Measurements from ENCODE around the gene CIC. TPM values are rescaled to one million over a fixed set of nuclear protein-coding genes. Genes with fewer than 3 reads are reported as not detected.
"Not testable (repeated sequence)": the region's sequence is repeated elsewhere in the genome, so short reads cannot be mapped to it uniquely, and the experiment has no call there.

The CIC gene
- total and polyA plus RNA-seq, 8 donors = 37.2 to 76.1 (median 55.6) TPM

DNA sequence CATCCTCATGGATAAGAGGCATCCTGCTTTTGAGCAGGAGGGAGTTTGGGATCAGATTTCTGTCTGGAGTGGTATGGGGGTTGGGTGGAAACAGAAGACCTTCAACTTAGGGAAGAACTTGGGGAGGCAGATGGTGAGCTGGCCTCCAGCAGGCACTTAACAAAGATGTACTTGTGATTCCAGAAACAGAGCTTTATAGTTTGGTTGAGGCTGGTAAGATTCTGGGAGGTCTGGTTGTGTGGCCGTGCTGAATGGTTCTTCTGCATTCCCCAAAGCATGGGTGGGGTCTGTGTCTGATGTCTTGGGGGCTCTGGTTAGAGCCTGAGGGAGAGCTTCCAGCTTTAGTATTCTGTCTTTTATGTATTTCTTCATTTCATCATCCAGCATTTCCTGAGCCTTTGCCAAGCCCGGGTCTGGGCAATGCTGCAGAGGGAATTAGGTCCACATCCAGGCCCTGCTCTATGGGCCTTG lies 61.2 kb downstream of the CIC start:
- no peak overlapping the region for H3K27ac ChIP-seq
- no peaks in the 10 kb centered on the region for H3K9me3 ChIP-seq
- no peak for DNase-seq
- TF ChIP-seq, protein P1, sequence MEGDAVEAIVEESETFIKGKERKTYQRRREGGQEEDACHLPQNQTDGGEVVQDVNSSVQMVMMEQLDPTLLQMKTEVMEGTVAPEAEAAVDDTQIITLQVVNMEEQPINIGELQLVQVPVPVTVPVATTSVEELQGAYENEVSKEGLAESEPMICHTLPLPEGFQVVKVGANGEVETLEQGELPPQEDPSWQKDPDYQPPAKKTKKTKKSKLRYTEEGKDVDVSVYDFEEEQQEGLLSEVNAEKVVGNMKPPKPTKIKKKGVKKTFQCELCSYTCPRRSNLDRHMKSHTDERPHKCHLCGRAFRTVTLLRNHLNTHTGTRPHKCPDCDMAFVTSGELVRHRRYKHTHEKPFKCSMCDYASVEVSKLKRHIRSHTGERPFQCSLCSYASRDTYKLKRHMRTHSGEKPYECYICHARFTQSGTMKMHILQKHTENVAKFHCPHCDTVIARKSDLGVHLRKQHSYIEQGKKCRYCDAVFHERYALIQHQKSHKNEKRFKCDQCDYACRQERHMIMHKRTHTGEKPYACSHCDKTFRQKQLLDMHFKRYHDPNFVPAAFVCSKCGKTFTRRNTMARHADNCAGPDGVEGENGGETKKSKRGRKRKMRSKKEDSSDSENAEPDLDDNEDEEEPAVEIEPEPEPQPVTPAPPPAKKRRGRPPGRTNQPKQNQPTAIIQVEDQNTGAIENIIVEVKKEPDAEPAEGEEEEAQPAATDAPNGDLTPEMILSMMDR (IDR thresholded peaks at IDR 0.05) = no peak
- peaks cover 12 to 21% of the 10 kb centered on the region in 2 donors for H3K4me1 ChIP-seq
- H3K36me3 ChIP-seq = no peaks in the 10 kb centered on the region
- no peaks in the 10 kb centered on the region for H3K27me3 ChIP-seq
- ATAC-seq = no peak
- H3K4me3 ChIP-seq = no peak overlapping the region
- intact Hi-C loops (cut with DNase I) = no loop called here

DNA sequence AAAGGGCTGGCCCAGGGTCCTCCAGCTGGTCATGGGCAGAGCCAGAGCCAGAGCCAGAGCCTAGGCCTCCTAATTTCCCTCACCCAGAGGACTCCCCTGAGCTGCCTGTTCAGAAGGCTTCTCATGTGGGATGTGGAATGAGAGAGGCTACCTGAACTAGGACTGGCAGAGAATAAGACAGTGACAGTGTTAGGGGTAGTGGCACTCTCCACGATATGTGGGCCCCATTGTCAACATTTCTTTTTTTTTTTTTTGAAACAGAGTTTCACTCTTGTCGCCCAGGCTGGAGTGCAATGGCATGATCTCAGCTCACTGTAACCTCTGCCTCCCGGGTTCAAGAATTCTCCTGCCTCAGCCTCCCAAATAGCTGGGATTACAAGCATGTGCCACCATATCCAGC lies 62.3 kb downstream of the CIC start:
- intact Hi-C loops (cut with DNase I); ATAC-seq; H3K36me3 ChIP-seq; H3K27ac ChIP-seq; H3K9me3 ChIP-seq; DNase-seq; H3K4me3 ChIP-seq; H3K27me3 ChIP-seq: not testable (repeated sequence)
- peaks cover 7 to 15% of the 10 kb centered on the region in 2 donors for H3K4me1 ChIP-seq

DNA sequence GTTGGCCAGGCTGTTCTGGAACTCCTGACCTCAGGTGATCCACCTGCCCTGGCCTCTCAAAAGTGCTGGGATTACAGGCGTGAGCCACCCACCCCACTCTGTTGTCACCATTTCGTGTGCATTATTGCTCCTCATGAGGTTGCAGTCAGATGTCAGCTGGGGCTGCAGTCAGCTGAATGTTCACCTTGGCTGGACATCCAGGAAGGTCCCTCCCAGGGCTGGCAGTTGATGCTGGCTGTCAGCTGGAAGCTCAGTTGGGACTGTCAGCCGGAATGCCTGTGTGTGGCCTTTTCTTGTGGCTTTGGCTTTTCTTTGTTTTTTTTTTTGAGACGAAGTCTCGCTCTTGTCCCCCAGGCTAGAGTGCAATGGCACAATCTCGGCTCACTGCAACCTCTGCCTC lies 63.0 kb downstream of the CIC start:
- TF ChIP-seq, protein P1 (IDR thresholded peaks at IDR 0.05) = no peak
- Histone ChIP-seq H3K27me3 (no peaks in the 10 kb centered on the region), H3K36me3 (peaks cover 0 to 15% of the 10 kb centered on the region in 2 donors), H3K4me3 (no peak overlapping the region), H3K27ac (no peak overlapping the region), H3K9me3 (no peaks in the 10 kb centered on the region), H3K4me1 (peaks cover 0 to 8% of the 10 kb centered on the region in 2 donors)
- intact Hi-C loops (cut with DNase I) = no loop called here
- ATAC-seq = no peak
- DNase-seq = no peak

DNA sequence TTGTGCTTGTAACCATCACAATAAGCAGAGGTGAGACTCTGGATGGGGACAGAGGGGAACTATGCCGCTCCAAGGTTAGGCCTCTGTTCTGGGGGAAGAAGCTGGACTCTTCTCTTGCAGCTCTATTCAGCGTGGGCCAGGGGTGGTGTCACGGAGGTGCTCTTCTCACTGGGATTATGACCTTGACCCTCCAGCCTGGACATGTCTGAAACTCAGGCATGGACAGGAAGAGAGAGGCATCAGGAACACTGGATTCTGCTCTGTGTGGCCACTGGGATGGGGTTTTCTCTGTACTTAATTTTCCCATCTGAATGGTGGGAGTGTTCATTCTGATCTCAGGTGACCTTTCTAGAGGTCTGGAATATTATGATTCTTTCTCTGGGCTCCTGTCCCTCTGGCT lies 64.0 kb downstream of the CIC start:
- Histone ChIP-seq H3K27me3 (no peaks in the 10 kb centered on the region), H3K27ac (no peak overlapping the region), H3K4me1 (no peaks in the 10 kb centered on the region), H3K36me3 (peaks cover 0 to 20% of the 10 kb centered on the region in 2 donors), H3K9me3 (no peaks in the 10 kb centered on the region), H3K4me3 (no peak overlapping the region)
- ATAC-seq (no peak), DNase-seq (no peak)
- intact Hi-C loops (cut with DNase I) = no loop called here
- TF ChIP-seq, protein P1 (IDR thresholded peaks at IDR 0.05) = no peak

DNA sequence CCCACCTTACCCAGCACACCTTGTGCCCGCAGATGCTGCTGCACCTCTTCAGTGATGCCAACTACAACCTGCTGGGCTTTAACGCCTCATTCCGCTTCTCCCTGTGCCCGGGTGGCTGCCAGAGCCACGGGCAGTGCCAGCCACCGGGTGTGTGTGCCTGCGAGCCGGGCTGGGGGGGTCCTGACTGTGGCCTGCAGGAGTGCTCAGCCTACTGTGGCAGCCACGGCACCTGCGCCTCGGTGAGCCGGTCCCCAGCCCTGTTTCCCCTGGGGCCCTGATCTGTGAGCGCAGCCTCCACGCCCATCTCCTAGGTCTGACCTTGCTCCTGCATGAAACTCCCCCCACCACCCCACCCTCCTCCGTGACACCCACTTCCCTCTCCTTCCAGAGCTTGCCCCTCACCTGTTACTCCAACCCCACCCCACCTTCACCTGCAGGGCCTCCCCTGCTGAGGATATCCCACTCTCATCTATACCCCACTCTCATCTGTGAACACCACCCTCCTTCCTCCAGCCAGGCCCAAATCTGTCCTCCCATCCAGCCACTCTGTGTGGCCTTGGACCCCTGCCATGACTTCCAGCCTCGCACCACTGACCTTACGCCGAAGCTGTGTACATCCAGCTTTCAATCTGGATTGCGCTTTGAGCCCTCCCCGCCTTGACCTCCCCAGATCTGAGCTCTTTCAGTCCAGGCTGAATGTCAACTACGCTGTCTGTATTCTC lies 65.1 kb downstream of the CIC start:
- Histone ChIP-seq H3K36me3 (peaks cover 0 to 20% of the 10 kb centered on the region in 2 donors), H3K4me3 (no peak overlapping the region), H3K27me3 (no peaks in the 10 kb centered on the region), H3K27ac (no peak overlapping the region), H3K4me1 (no peaks in the 10 kb centered on the region), H3K9me3 (no peaks in the 10 kb centered on the region)
- DNase-seq (no peak), ATAC-seq (no peak)
- intact Hi-C loops (cut with DNase I) = no loop called here
- TF ChIP-seq, protein P1 (IDR thresholded peaks at IDR 0.05) = no peak

Data from left lung (tissue), 10 donors.